Loucy (cell line): ENCODE results near the gene CAMSAP3.

Experiments used
- EZH2phosphoT487 ChIP-seq: fragments of 200-600 bp; IDR thresholded peaks from 2 replicates; pipeline ENCODE4 v1.6.1; 2018; ENCODE audit warnings: antibody characterized with exemption, mild to moderate bottlenecking, moderate library complexity, borderline replicate concordance
- TF ChIP-seq, protein P1 (sequence below): fragments of 200-600 bp; sonication (generic); conservative IDR thresholded peaks from 2 replicates; pipeline ENCODE4 v1.5.1; 2014; ENCODE audit warnings: mild to moderate bottlenecking, antibody characterized with exemption, low read length

DNA sequence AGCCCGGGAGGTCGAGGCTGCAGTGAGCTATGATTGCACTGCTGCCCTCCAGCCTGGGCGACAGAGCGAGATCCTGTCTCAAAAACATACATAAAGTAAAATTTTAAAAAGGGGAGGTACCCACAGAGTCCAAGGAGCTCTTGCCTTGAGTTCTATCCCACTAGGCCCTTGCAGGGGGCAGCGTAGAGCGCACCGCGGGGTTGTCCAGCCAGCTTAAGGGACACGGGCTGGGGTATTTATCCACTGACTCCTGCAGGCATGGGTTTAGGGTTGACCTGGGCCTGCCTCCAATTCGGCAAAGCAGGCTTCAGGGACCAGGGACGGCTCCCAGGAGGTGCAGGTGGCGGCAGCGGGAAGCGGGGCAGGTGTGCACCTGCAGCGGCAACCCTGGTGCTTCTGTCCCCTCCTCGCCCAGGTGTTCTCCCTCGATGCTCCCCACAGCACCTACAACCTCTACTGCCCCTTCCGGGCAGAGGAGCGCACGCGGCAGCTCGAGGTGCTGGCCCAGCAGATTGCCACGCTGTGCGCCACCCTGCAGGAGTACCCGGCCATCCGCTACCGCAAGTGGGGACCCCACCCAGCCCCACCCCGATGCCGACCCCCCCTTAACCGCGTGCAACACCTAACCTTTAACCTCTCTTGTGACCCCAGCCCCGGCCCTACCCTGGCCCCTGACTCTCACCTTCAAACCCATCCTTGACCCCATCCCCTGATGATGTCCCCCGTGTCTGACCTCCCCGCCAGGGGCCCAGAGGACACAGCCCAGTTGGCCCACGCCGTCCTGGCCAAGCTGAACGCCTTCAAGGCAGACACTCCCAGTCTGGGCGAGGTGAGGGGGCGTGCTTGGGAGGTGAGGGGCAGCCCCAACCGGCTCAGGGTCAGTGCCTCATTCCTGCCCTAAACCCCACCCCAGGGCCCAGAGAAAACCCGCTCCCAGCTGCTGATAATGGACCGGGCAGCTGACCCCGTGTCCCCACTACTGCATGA lies 45.9 kb downstream of the CAMSAP3 start:
- TF ChIP-seq, protein P1, sequence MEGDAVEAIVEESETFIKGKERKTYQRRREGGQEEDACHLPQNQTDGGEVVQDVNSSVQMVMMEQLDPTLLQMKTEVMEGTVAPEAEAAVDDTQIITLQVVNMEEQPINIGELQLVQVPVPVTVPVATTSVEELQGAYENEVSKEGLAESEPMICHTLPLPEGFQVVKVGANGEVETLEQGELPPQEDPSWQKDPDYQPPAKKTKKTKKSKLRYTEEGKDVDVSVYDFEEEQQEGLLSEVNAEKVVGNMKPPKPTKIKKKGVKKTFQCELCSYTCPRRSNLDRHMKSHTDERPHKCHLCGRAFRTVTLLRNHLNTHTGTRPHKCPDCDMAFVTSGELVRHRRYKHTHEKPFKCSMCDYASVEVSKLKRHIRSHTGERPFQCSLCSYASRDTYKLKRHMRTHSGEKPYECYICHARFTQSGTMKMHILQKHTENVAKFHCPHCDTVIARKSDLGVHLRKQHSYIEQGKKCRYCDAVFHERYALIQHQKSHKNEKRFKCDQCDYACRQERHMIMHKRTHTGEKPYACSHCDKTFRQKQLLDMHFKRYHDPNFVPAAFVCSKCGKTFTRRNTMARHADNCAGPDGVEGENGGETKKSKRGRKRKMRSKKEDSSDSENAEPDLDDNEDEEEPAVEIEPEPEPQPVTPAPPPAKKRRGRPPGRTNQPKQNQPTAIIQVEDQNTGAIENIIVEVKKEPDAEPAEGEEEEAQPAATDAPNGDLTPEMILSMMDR: no peak; the same call in 1 of the 2 replicates
- TF ChIP-seq EZH2phosphoT487: no peak
